SK-N-SH treated with all-trans-retinoic acid at 6 μM for 48 hours (cell line): ENCODE results near the gene TMEM143.
"Not testable (repeated sequence)": the region's sequence is repeated elsewhere in the genome, so short reads cannot be mapped to it uniquely, and the experiment has no call there.

Source experiments
- CSRNP3 ChIP-seq: fragments of 250-450 bp; sonication (Bioruptor Pico); IDR thresholded peaks from 2 replicates; pipeline ENCODE4 v1.5.1; 2021; ENCODE audit warnings: mild to moderate bottlenecking, moderate library complexity
- GLIS3 ChIP-seq: fragments of 250-450 bp; sonication (Bioruptor Pico); IDR thresholded peaks from 2 replicates; pipeline ENCODE4 v1.5.0; 2020; ENCODE audit warnings: mild to moderate bottlenecking, moderate library complexity
- SNAI2 ChIP-seq: fragments of 250-450 bp; sonication (Bioruptor Pico); IDR thresholded peaks from 2 replicates; pipeline ENCODE4 v1.5.0; 2020; ENCODE audit warnings: mild to moderate bottlenecking, moderate library complexity
- TCF4 ChIP-seq: fragments of 250-450 bp; sonication (Bioruptor Pico); IDR thresholded peaks from 2 replicates; pipeline ENCODE4 v1.8.0; 2021; ENCODE audit warnings: mild to moderate bottlenecking, moderate library complexity, borderline replicate concordance
- ZNF8 ChIP-seq: fragments of 450-650 bp; formaldehyde crosslinking; IDR thresholded peaks from 2 replicates; pipeline ENCODE4 v1.5.0; 2020; ENCODE audit warnings: mild to moderate bottlenecking, moderate library complexity
- TF ChIP-seq, protein P1 (sequence below): fragments of 250-450 bp; sonication (Bioruptor Pico); IDR thresholded peaks from 2 replicates; pipeline ENCODE4 v1.8.0; 2020; ENCODE audit warnings: mild to moderate bottlenecking, moderate library complexity, borderline replicate concordance
- TF ChIP-seq, protein P2 (sequence below): fragments of 250-450 bp; sonication (Bioruptor Pico); IDR thresholded peaks from 2 replicates; pipeline ENCODE4 v1.5.1; 2020; ENCODE audit warnings: low read depth, mild to moderate bottlenecking, moderate library complexity

GRCh38 chr19:48371771-48372170 lies 8.0 kb upstream of the TMEM143 start:
- TF ChIP-seq CSRNP3; GLIS3 (CRISPR knock-in tag); SNAI2; ZNF8 (CRISPR knock-in tag); TCF4 (CRISPR knock-in tag): not testable (repeated sequence)
- TF ChIP-seq, protein P1, sequence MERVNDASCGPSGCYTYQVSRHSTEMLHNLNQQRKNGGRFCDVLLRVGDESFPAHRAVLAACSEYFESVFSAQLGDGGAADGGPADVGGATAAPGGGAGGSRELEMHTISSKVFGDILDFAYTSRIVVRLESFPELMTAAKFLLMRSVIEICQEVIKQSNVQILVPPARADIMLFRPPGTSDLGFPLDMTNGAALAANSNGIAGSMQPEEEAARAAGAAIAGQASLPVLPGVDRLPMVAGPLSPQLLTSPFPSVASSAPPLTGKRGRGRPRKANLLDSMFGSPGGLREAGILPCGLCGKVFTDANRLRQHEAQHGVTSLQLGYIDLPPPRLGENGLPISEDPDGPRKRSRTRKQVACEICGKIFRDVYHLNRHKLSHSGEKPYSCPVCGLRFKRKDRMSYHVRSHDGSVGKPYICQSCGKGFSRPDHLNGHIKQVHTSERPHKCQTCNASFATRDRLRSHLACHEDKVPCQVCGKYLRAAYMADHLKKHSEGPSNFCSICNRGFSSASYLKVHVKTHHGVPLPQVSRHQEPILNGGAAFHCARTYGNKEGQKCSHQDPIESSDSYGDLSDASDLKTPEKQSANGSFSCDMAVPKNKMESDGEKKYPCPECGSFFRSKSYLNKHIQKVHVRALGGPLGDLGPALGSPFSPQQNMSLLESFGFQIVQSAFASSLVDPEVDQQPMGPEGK (CRISPR knock-in tag) = not testable (repeated sequence)
- TF ChIP-seq, protein P2, sequence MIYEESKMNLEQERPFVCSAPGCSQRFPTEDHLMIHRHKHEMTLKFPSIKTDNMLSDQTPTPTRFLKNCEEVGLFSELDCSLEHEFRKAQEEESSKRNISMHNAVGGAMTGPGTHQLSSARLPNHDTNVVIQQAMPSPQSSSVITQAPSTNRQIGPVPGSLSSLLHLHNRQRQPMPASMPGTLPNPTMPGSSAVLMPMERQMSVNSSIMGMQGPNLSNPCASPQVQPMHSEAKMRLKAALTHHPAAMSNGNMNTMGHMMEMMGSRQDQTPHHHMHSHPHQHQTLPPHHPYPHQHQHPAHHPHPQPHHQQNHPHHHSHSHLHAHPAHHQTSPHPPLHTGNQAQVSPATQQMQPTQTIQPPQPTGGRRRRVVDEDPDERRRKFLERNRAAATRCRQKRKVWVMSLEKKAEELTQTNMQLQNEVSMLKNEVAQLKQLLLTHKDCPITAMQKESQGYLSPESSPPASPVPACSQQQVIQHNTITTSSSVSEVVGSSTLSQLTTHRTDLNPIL (CRISPR knock-in tag) = not testable (repeated sequence)
